K562 (cell line): ENCODE measurements around the gene CSDE1. TPM values are rescaled to one million over a fixed set of nuclear protein-coding genes. Genes with fewer than 3 reads are reported as not detected.

Experiments
- ATAC-seq: fragments of 200-7000 bp; cut with Tn5 transposase; 3 replicates; pipeline ENCODE4 v1.9.1; 2020; ENCODE audit warnings: moderate library complexity
- BruUV-seq: library from RNA; stranded (reverse); fragments of 400-500 nt; replicated peaks from 2 replicates; lab custom pipeline; 2021; lab: Mats Ljungman, UMichigan
- CTCF ChIA-PET: fragments of 300-600 bp; formaldehyde crosslinking; extraction: SDS; loops from one replicate; lab custom pipeline; 2021; ENCODE audit warnings: low intra/inter-chr PET ratio; lab: Yijun Ruan, JAX
- POLR2A ChIA-PET: fragments of 300-600, 350-650 bp; sonication (Branson Sonifier 250); formaldehyde crosslinking; extraction: SDS; loops from one replicate; lab custom pipeline; 2021; ENCODE audit warnings: antibody characterized with exemption, inconsistent platforms; lab: Yijun Ruan, JAX
- DNase-seq, 4 experiments: peaks; one replicate each; pipeline versions ENCODE4 v3.0.0 to v3.0.0-alpha.2; 2011 to 2018; ENCODE audit warnings: low spot score in 3 of 4, mixed read lengths in 3 of 4; ENCODE audit errors: extremely low read depth in 1 of 4
- FAIRE-seq: peaks from 2 replicates; lab custom pipeline; 2011; peaks lifted over from hg19 to GRCh38; lab: Jason Lieb, UNC
- H2AFZ ChIP-seq: 2 replicates; pipeline ENCODE4 v1.6.0; 2011; ENCODE audit warnings: low read depth, low read length, control low read depth, inconsistent platforms
- H3K27ac ChIP-seq: fragments of 200-600 bp; 3 replicates; pipeline ENCODE4 v1.8.0; 2011; ENCODE audit warnings: low read depth, mild to moderate bottlenecking, control low read depth, inconsistent platforms, low read length, moderate library complexity, mixed read lengths; ENCODE audit errors: extremely low read depth
- H3K27me3 ChIP-seq, 2 experiments: fragments of 300-600 bp in 1 of 2; 2 replicates in 1 of 2; 3 replicates in 1 of 2; pipeline versions ENCODE4 v1.6.0 to v1.8.0; 2011; ENCODE audit warnings: inconsistent platforms in 2 of 2, low read length in 2 of 2, mild to moderate bottlenecking in 1 of 2, mixed read lengths in 1 of 2, moderate library complexity in 1 of 2; ENCODE audit not compliant: control insufficient read depth in 2 of 2, insufficient read depth in 2 of 2
- H3K36me3 ChIP-seq: fragments of 300-600 bp; 3 replicates; pipeline ENCODE4 v1.8.0; 2011; ENCODE audit warnings: mild to moderate bottlenecking, low read length, inconsistent platforms; ENCODE audit not compliant: control insufficient read depth, insufficient read depth
- H3K4me1 ChIP-seq, 2 experiments: fragments of 200-600 bp in 1 of 2; replicated peaks in 1 of 2; 2 replicates in 1 of 2; 3 replicates in 1 of 2; pipeline versions ENCODE4 v1.5.1 to v1.8.0; 2011; ENCODE audit warnings: inconsistent platforms in 2 of 2, low read length in 2 of 2, mild to moderate bottlenecking in 1 of 2, mixed read lengths in 1 of 2, moderate library complexity in 1 of 2; ENCODE audit not compliant: control insufficient read depth in 2 of 2, insufficient read depth in 2 of 2
- H3K4me2 ChIP-seq: 2 replicates; pipeline ENCODE4 v1.6.1; 2011; ENCODE audit warnings: low read length, control low read depth, inconsistent platforms, mixed read lengths; ENCODE audit not compliant: insufficient read depth
- H3K4me3 ChIP-seq: fragments of 200-600 bp; sonication (generic), shearing (Covaris generic); 2 replicates; pipeline ENCODE4 v1.5.1; 2016; ENCODE audit warnings: control low read depth, inconsistent platforms
- H3K79me2 ChIP-seq: fragments of 200-600 bp; 3 replicates; pipeline ENCODE4 v1.8.0; 2011; ENCODE audit warnings: low read length, inconsistent platforms; ENCODE audit not compliant: control insufficient read depth, insufficient read depth
- H3K9ac ChIP-seq, 2 experiments: 2 replicates each; pipeline versions ENCODE4 v1.6.0 to v1.6.1; 2011; ENCODE audit warnings: low read depth in 2 of 2, low read length in 2 of 2, control low read depth in 1 of 2, inconsistent platforms in 1 of 2, mild to moderate bottlenecking in 1 of 2, mixed read lengths in 1 of 2; ENCODE audit not compliant: insufficient read depth in 1 of 2
- H3K9me1 ChIP-seq: one replicate; pipeline ENCODE4 v1.6.0; 2011; ENCODE audit warnings: inconsistent platforms, mild to moderate bottlenecking, low read length, moderate library complexity; ENCODE audit not compliant: control insufficient read depth, insufficient read depth
- H3K9me3 ChIP-seq: replicated peaks from 2 replicates; pipeline ENCODE4 v1.5.1; 2011; ENCODE audit warnings: low read depth, low read length, inconsistent platforms; ENCODE audit not compliant: control insufficient read depth, insufficient read depth
- H4K20me1 ChIP-seq: replicated peaks from 2 replicates; pipeline ENCODE4 v1.6.1; 2011; ENCODE audit warnings: low read length, inconsistent platforms, mixed read lengths; ENCODE audit not compliant: control insufficient read depth, insufficient read depth
- HSF4 ChIP-seq: fragments of 250-450 bp; sonication (Bioruptor Pico); IDR thresholded peaks from 2 replicates; pipeline ENCODE4 v2.1.2; 2022; ENCODE audit warnings: mild to moderate bottlenecking, moderate library complexity, borderline replicate concordance
- ID3 ChIP-seq, 2 experiments: fragments of 250-450 bp in 1 of 2; fragments of 450-650 bp in 1 of 2; sonication (Bioruptor Pico) in 1 of 2; IDR thresholded peaks; 2 replicates each; pipeline versions ENCODE4 v1.6.1 to v1.8.0; 2016 to 2021; ENCODE audit warnings: mild to moderate bottlenecking in 2 of 2, moderate library complexity in 2 of 2, missing compliant biosample characterization in 1 of 2, missing genetic modification characterization in 1 of 2
- RBFOX2 ChIP-seq: fragments of 200-400 bp; formaldehyde crosslinking; IDR thresholded peaks from 2 replicates; pipeline ENCODE4 v1.6.1; 2017; ENCODE audit warnings: low read depth, mild to moderate bottlenecking, low read length, moderate library complexity
- RBM25 ChIP-seq: fragments of 200-400 bp; formaldehyde crosslinking; IDR thresholded peaks from 2 replicates; pipeline ENCODE4 v1.6.1; 2018; ENCODE audit warnings: low read length, low read depth, moderate library complexity; ENCODE audit not compliant: severe bottlenecking
- YY1 ChIP-seq, 3 experiments: IDR thresholded peaks; 2 replicates each; pipeline ENCODE4 v1.6.1; 2011; ENCODE audit warnings: low read length in 2 of 3, mild to moderate bottlenecking in 2 of 3, moderate library complexity in 2 of 3, borderline replicate concordance in 1 of 3, control low read depth in 1 of 3, low read depth in 1 of 3; ENCODE audit not compliant: insufficient read depth in 3 of 3, insufficient replicate concordance in 2 of 3, control insufficient read depth in 1 of 3, insufficient read length in 1 of 3; ENCODE audit errors: extremely low read depth in 1 of 3
- ZNF253 ChIP-seq: fragments of 250-450 bp; sonication (Bioruptor Pico); conservative IDR thresholded peaks from 2 replicates; pipeline ENCODE4 v1.6.1; 2021; ENCODE audit warnings: mild to moderate bottlenecking
- WGBS: fragments of 100-300 bp; shearing (Covaris generic); methylation state at CpG from one replicate; pipeline ENCODE4 v1.1.6; 2016; ENCODE audit warnings: low coverage, mixed read lengths; ENCODE audit not compliant: insufficient coverage; ENCODE audit errors: missing lambda C conversion rate; 5-methylcytosine and 5-hydroxymethylcytosine counted together
- in situ Hi-C: fragments of 300-500 bp; cut with MboI; formaldehyde crosslinking; loops from 4 replicates; pipeline ENCODE4 v1.15.0; 2018; ENCODE audit warnings: inconsistent platforms, mixed read lengths
- intact Hi-C: fragments of 100-400 bp; cut with micrococcal nuclease; formaldehyde crosslinking; loops from 2 replicates; pipeline ENCODE4 v1.14.2; 2022
- polyA plus RNA-seq, 8 experiments: library from polyadenylated mRNA; depleted of rRNA in 4 of 8; stranded (reverse) in 5 of 8; unstranded in 3 of 8; fragments of >200 nt; fragmentation: Nextera tagmentation in 2 of 8; fragmentation: Illumina TruSeq in 1 of 8; extraction: Ambion mirVana in 2 of 8; extraction: Trizol in 1 of 8; gene quantifications; 2 replicates each; pipeline versions ENCODE4 v1.2.1 to v1.2.3, GENCODE V29; 2011 to 2014; ENCODE audit warnings: inconsistent platforms in 1 of 8, missing spikeins in 1 of 8
- total RNA-seq, 7 experiments: library from RNA; depleted of rRNA in 6 of 7; stranded (reverse); fragments of >200 nt in 6 of 7; fragmentation: Illumina TruSeq in 2 of 7; extraction: Trizol in 2 of 7; gene quantifications; 2 replicates each; pipeline versions ENCODE4 v1.2.1 to v1.2.3, GENCODE V29; 2011 to 2021; ENCODE audit warnings: low replicate concordance in 1 of 7
- TF ChIP-seq, protein P1 (sequence below): sonication (generic); formaldehyde crosslinking; IDR thresholded peaks from 2 replicates; pipeline ENCODE4 v1.8.0; 2022; ENCODE audit warnings: mild to moderate bottlenecking, missing genetic modification reagents

The CSDE1 gene
- total and polyA plus RNA-seq, 9 of the 15 experiments (the other 6 are each of a cell fraction or from before 2014, with no cell fraction given) = 174 to 538 (median 403) TPM

- TF ChIP-seq, protein P1, sequence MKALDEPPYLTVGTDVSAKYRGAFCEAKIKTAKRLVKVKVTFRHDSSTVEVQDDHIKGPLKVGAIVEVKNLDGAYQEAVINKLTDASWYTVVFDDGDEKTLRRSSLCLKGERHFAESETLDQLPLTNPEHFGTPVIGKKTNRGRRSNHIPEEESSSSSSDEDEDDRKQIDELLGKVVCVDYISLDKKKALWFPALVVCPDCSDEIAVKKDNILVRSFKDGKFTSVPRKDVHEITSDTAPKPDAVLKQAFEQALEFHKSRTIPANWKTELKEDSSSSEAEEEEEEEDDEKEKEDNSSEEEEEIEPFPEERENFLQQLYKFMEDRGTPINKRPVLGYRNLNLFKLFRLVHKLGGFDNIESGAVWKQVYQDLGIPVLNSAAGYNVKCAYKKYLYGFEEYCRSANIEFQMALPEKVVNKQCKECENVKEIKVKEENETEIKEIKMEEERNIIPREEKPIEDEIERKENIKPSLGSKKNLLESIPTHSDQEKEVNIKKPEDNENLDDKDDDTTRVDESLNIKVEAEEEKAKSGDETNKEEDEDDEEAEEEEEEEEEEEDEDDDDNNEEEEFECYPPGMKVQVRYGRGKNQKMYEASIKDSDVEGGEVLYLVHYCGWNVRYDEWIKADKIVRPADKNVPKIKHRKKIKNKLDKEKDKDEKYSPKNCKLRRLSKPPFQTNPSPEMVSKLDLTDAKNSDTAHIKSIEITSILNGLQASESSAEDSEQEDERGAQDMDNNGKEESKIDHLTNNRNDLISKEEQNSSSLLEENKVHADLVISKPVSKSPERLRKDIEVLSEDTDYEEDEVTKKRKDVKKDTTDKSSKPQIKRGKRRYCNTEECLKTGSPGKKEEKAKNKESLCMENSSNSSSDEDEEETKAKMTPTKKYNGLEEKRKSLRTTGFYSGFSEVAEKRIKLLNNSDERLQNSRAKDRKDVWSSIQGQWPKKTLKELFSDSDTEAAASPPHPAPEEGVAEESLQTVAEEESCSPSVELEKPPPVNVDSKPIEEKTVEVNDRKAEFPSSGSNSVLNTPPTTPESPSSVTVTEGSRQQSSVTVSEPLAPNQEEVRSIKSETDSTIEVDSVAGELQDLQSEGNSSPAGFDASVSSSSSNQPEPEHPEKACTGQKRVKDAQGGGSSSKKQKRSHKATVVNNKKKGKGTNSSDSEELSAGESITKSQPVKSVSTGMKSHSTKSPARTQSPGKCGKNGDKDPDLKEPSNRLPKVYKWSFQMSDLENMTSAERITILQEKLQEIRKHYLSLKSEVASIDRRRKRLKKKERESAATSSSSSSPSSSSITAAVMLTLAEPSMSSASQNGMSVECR (CRISPR knock-in tag) = peak; percentile 67; the same call in 1 of the 2 replicates
- TF ChIP-seq HSF4 (CRISPR knock-in tag) = 0 out of 2 replicates have a peak, but pooled peaks have one; percentile 7
- TF ChIP-seq, all 486 proteins: peak for 27
These were observed 782 bp downstream of the CSDE1 start (continued) for GRCh38 chr1:114756949-114757454.

- CTCF ChIA-PET = no interaction called here
- intact Hi-C loops (loop anchor here (2.0 to 10.0 kb wide), 3 partner anchors 39 to 411 kb away; partner anchors contain the start of genes BCAS2 and NRAS), in situ Hi-C loops (no loop called here)
- peak overlapping the region; percentile 100 for H3K27ac ChIP-seq
- 3% methylated on average over 14 of the region's 14 CpGs for WGBS
- H3K4me2 ChIP-seq = peak overlapping the region; percentile 100
- BruUV-seq = no TSS peak
- POLR2A ChIA-PET = interaction anchor here (0.6 to 3.2 kb wide), 12 partner anchors 8 to 1220 kb away, joined by 3 to 17 read pairs (median 5); partner anchors contain the start of gene SIKE1
- peaks cover 43% of the 10 kb centered on the region for H3K36me3 ChIP-seq
- DNase-seq (no peak), ATAC-seq (no peak), FAIRE-seq (no peak)
- H3K9me1 ChIP-seq = no peaks in the 10 kb centered on the region
- no peak overlapping the region for H2AFZ ChIP-seq
- no peaks in the 10 kb centered on the region for H3K27me3 ChIP-seq
- H3K79me2 ChIP-seq = peaks cover 66% of the 10 kb centered on the region
- H3K9ac ChIP-seq = peak overlapping the region; percentile 98 to 100
- peaks cover 56% of the 10 kb centered on the region for H4K20me1 ChIP-seq
- H3K4me3 ChIP-seq = peak overlapping the region; percentile 93
- H3K4me1 ChIP-seq = peaks cover 3 to 33% of the 10 kb centered on the region in 2 experiments; a peak in 4 of 5 replicates
- peaks cover 6% of the 10 kb centered on the region for H3K9me3 ChIP-seq
- no peak for TF ChIP-seq ZNF253 (CRISPR knock-in tag)
- peak in 1 of 3 experiments; percentile 45 for TF ChIP-seq YY1 (IDR thresholded peaks at IDR 0.05; ENCODE audit: borderline replicate concordance in 1 of 3, control insufficient read depth in 1 of 3, extremely low read depth in 1 of 3, insufficient read depth in 3 of 3, insufficient read length in 1 of 3, insufficient replicate concordance in 2 of 3, low read depth in 1 of 3, low read length in 2 of 3)
- peak; percentile 81 for TF ChIP-seq RBM25
- TF ChIP-seq RBFOX2 = 0 out of 2 replicates have a peak, but pooled peaks have one; percentile 1
- no peak for TF ChIP-seq ID3 (CRISPR knock-in tag; IDR thresholded peaks at IDR 0.05)
- TF ChIP-seq ID3 (tag; IDR thresholded peaks at IDR 0.05) = 0 out of 2 replicates have a peak, but pooled peaks have one; percentile 34
These were observed 1.5 kb downstream of the CSDE1 start for GRCh38 chr1:114756009-114756892.
